Measurements from ENCODE around the gene FLNB. TPM values are rescaled to one million over a fixed set of nuclear protein-coding genes. Genes with fewer than 3 reads are reported as not detected.

The FLNB gene
- total RNA-seq, 1 donor from 2014 or later = 34.8 TPM

- Histone ChIP-seq H3K4me3 (peak overlapping the region; percentile 68), H3K4me1 (peaks cover 46% of the 10 kb centered on the region), H3K27me3 (ENCODE audit: low read depth) (no peaks in the 10 kb centered on the region), H3K36me3 (no peaks in the 10 kb centered on the region), H3K9me3 (replicated peaks) (no peaks in the 10 kb centered on the region), H3K27ac (replicated peaks) (no peak overlapping the region)
- intact Hi-C loops (cut with micrococcal nuclease) = no loop called here
- TF ChIP-seq CTCF (IDR thresholded peaks at IDR 0.05; ENCODE audit: borderline replicate concordance) = no peak
- no peak for DNase-seq
These were observed 170.5 kb downstream of the FLNB start for GRCh38 chr3:58178528-58179234.

DNA sequence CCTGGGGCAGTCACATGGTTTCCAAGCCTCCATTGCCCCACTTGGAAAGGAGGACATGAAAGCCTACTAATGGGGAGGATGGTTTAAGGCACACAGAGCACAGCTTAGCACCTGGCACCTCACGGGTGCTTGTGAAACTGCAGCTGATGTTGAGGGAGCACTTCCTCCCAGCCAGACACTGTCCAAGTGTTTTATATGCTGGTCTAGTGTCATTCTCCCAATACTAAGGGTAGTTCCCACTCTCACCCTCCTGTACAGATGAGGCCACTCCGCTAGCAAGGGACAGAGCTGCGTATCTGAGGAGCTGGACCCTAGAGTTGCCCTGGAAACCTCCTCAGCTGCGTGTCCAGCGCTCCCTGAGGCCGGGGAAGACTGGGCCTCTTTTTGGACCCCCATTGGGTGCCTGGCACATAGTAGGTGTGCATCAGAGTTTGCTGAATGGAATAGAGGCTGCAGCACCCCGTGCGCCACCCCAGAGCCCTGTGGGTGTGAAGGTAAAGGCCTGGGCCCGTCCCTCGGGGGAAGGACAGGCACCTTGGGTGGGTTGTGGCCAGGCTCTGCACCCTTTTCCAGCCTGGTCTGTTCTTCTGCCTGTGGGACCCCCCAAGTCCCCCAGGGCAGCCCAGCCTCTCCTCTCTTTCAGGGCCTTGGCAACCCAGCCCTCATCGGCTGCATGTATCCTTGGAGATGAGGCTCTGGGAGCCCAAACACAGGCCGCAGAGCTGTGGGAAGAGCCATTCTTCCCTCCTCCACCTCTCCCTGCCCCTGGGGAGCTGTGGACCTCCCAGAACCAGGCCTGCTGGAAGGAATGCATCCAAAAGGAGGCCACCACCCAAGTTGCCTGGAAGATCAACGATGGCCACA, 171.2 kb downstream of the FLNB start:
- DNase-seq = no peak
- Histone ChIP-seq H3K27me3 (ENCODE audit: low read depth) (no peaks in the 10 kb centered on the region), H3K9me3 (replicated peaks) (no peaks in the 10 kb centered on the region), H3K36me3 (no peaks in the 10 kb centered on the region), H3K4me1 (peaks cover 38% of the 10 kb centered on the region), H3K4me3 (no peak overlapping the region), H3K27ac (replicated peaks) (no peak overlapping the region)
- no peak for TF ChIP-seq CTCF (IDR thresholded peaks at IDR 0.05; ENCODE audit: borderline replicate concordance)
- intact Hi-C loops (cut with micrococcal nuclease) = loop anchor here (5.0 kb wide), 1 partner anchor 118 kb away; no protein-coding TSS in a partner anchor

GRCh38 chr3:58180099-58180880, 172.1 kb downstream of the FLNB start:
- Histone ChIP-seq H3K4me3 (no peak overlapping the region), H3K36me3 (no peaks in the 10 kb centered on the region), H3K9me3 (replicated peaks) (no peaks in the 10 kb centered on the region), H3K27ac (replicated peaks) (no peak overlapping the region), H3K4me1 (peaks cover 29% of the 10 kb centered on the region), H3K27me3 (ENCODE audit: low read depth) (no peaks in the 10 kb centered on the region)
- intact Hi-C loops (cut with micrococcal nuclease) = loop anchor here (5.0 kb wide), 1 partner anchor 117 kb away; no protein-coding TSS in a partner anchor
- TF ChIP-seq CTCF (IDR thresholded peaks at IDR 0.05; ENCODE audit: borderline replicate concordance) = no peak
- DNase-seq = no peak

- no peak for TF ChIP-seq CTCF (IDR thresholded peaks at IDR 0.05; ENCODE audit: borderline replicate concordance)
- no peak for DNase-seq
- no peak overlapping the region for H3K4me3 ChIP-seq
- H3K9me3 ChIP-seq (replicated peaks) = no peaks in the 10 kb centered on the region
- intact Hi-C loops (cut with micrococcal nuclease) = loop anchor here (5.0 kb wide), 1 partner anchor 116 kb away; no protein-coding TSS in a partner anchor
- H3K27me3 ChIP-seq (ENCODE audit: low read depth) = no peaks in the 10 kb centered on the region
- H3K36me3 ChIP-seq = no peaks in the 10 kb centered on the region
- peaks cover 22% of the 10 kb centered on the region for H3K4me1 ChIP-seq
- H3K27ac ChIP-seq (replicated peaks) = no peak overlapping the region
These were observed 172.8 kb downstream of the FLNB start for GRCh38 chr3:58180940-58181587.

GRCh38 chr3:58183221-58183620, 175.0 kb downstream of the FLNB start:
- Histone ChIP-seq H3K36me3 (no peaks in the 10 kb centered on the region), H3K4me1 (peaks cover 6% of the 10 kb centered on the region), H3K27me3 (ENCODE audit: low read depth) (no peaks in the 10 kb centered on the region), H3K4me3 (no peak overlapping the region), H3K27ac (replicated peaks) (no peak overlapping the region), H3K9me3 (replicated peaks) (no peaks in the 10 kb centered on the region)
- intact Hi-C loops (cut with micrococcal nuclease) = loop anchor here (5.0 kb wide), 1 partner anchor 114 kb away; no protein-coding TSS in a partner anchor
- DNase-seq = no peak
- no peak for TF ChIP-seq CTCF (IDR thresholded peaks at IDR 0.05; ENCODE audit: borderline replicate concordance)

Measured in left ventricle myocardium inferior (tissue), 1 donor.